G401 (cell line): ENCODE data around the gene NR1D2. TPM values are rescaled to one million over a fixed set of nuclear protein-coding genes. Genes with fewer than 3 reads are reported as not detected.

Source experiments
- DNase-seq: peaks from one replicate; pipeline ENCODE4 v3.0.0-alpha.2; 2015; ENCODE audit warnings: low spot score
- in situ Hi-C: cut with HindIII; loops from 2 replicates; pipeline ENCODE4 v1.10.0; 2016; ENCODE audit warnings: low sequenced_read_pairs, mixed read lengths
- total RNA-seq: library from RNA; depleted of rRNA; stranded (reverse); fragments of >200 nt; shearing (Covaris generic); gene quantifications from 2 replicates; pipeline ENCODE4 v1.2.3, GENCODE V29; 2014

Gene NR1D2
- total RNA-seq, 1 experiment from 2014 or later, result 21.4 TPM

DNA sequence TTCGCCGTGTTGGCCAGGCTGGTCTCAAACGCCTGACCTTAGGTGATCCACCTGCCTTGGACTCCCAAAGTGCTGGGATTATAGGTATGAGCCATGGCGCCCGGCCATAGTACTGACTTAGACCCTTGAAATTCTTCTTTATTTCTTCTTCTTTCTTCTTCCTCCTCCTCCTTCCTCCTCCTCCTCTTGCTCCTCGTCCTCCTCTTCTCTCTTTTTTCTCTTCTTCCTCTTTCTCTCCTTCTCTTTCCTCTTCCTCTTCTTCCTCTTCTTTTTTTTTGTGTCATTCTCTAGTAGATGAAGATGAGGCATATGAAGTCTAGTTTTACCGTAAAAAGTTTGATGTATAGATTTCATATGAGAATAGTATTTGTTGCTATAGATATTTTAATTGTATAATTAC is 18.8 kb upstream of the NR1D2 start:
- no peak for DNase-seq
- in situ Hi-C loops, result no loop called here

DNA sequence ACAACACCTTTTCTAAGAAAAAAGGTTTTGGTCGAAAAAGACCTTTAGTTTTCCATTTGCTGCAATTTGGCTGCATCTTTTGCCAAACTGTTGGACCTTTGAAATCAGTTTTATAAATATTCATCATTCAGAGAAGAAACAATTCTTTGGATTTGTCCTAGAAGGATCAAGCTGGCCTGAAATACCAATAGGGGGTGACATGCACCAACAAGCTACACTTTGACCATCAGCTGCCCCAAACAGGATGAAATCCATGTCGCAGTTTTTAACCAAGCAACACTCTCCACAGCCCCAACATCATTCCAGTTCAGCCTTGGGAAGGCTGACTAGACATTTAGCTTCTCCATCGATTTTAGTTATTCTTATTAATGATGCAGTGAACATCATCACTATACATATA is 18.4 kb upstream of the NR1D2 start:
- in situ Hi-C loops, result no loop called here
- no peak for DNase-seq

DNA sequence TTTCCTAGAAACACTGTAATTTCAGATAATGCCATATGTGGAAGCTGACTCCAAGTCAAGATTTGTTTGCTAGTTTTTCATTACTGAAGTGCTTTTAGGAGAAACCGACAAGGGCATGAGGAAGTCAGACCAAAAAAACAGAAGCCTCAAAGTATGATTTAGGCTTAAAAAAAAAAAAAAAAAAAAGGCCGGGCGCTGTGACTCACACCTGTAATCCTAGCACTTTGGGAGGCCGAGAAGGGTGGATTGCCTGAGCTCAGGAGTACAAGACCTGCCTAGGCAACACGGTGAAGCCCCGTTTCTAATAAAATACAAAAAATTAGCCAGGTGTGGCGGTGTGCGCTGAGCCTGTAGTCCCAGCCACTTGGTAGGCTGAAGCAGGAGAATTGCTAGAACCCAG is 16.6 kb upstream of the NR1D2 start:
- no peak for DNase-seq
- in situ Hi-C loops, result no loop called here

DNA sequence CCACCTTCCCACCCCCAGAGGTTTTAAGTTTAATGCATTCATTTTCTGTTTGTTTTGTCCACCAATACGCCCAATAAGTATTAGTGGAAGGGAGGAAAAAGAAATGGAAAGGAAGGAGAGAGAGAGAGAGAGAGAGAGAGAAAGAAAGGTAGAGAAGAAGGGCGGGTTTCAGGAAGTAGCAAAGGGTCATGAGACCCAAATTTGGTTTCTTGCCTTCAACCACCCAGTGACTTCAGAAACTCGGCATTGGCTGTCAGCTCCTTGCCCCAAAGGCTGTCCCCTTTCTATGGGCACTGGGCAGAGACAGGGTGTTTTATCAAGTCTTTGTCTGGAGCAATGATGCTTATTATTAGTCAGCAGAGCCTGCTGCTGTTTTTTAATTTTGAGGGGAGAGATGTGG is 13.5 kb upstream of the NR1D2 start:
- DNase-seq, result no peak
- in situ Hi-C loops, result no loop called here

DNA sequence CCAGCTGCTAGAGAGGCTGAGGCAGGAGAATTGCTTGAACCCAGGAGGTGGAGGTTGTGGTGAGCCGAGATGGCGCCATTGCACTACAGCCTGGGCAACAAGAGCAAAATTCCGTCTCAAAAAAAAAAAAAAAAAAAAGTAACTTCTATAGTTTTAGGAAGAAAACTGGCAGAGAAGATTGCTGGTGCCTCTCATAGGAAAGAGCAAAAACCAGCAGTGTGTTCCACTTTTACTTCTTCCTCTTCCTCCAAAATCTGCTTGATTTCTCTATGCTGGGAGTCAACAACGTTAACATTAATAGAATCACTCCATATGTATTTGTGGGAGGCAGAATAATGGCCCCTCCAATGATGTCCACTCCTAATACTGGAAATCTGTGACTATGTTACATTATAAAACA is 12.5 kb upstream of the NR1D2 start:
- in situ Hi-C loops, result no loop called here
- no peak for DNase-seq

DNA sequence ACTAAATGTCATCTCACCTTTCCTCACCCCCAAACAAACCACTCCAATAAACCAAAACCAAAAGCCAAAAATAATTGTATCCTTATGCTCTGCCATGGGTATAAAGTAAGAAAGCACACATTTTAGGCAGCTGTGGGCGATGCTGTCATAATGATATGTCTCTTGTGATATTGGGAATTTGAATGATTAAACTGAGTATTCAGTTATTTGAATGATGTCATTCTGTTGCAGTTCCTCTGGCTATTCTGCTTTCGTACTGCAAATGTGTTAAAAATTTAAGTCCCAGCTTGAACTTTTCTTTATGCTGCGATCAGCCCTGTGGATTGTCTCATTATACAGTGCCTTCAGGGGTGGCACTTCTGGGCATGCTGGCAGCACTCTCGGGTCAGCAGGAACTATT is 10.8 kb upstream of the NR1D2 start:
- DNase-seq, result no peak
- in situ Hi-C loops, result no loop called here

DNA sequence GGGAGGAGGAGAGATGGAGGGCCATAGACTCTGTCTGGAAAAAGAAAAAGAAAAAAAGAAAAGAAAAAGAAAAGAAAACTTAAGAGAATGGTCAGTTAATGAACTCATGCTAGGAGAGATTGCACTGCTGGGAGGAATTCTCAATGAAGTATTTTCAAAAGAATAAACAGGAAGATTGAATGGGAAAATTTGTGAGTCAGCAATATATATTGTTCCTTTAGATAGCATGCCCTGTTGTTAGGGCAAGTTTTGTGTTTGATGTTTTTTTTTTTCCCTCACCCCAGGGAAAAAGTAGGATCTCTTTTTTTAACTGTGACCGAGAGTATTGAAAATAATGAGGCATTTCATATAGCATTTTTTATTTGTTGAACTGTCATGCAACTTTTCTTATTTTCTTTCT is 7.8 kb upstream of the NR1D2 start:
- in situ Hi-C loops, result no loop called here

DNA sequence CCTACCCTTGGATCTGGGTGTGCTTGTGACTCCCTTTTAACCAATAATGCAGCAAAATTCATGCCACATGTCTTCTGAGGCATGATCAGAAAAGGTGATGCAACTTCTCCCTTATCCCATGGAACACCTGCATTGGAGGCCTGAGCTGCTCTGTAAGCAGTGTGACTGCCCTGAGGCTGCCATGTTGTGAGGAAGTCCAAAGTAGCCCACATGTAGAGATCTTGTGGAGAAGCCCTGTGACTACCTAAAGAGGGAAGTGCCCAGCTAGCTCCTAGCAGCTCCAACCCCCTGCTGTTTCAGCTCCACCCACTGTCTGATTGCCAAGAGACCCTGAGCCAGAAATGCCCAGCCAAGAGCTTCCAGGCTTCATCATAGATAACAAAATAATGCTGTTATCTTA is 6.4 kb upstream of the NR1D2 start:
- no peak for DNase-seq
- in situ Hi-C loops, result no loop called here

More for the DNA sequence above, 7.8 kb upstream of the NR1D2 start:
- DNase-seq, result no peak

DNA sequence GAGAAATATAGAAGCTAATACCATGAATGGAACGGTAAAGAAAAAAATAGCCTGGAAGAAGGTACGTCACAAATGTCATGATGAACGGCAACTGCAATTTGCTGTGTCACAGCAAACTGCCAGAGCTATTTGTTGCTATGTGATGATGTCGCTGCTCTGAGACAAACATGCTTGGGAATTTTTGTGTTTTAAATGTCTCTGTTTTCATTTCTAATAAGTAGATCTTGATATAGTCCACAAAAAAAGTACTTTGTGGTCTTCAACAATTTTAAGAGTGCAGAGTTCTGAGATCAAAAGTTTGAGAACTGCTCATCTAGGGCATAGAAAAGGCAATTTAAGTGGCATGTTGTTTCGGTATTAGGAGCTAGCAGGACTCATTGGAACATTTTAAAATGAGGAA is 4.3 kb upstream of the NR1D2 start:
- in situ Hi-C loops, result no loop called here
- no peak for DNase-seq

DNA sequence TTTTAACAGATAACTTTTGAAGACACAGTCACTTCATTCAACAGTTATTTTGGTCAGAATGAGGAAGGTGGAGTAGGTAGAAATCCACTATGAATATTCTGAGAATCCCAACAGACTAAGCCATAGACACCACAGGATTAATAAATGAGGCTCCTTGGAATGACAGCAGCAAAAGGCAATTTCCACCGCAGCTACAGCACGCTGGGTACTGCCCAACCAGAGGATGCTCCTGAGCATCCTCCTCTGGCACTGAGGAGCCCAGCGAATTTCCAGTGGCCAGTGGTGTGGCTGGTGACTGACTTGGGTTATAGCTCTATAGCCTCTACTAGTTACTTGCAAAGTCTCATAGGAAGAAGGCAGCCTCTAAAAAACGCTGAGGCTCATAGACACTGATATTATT is 3.6 kb upstream of the NR1D2 start:
- no peak for DNase-seq
- in situ Hi-C loops, result no loop called here

DNA sequence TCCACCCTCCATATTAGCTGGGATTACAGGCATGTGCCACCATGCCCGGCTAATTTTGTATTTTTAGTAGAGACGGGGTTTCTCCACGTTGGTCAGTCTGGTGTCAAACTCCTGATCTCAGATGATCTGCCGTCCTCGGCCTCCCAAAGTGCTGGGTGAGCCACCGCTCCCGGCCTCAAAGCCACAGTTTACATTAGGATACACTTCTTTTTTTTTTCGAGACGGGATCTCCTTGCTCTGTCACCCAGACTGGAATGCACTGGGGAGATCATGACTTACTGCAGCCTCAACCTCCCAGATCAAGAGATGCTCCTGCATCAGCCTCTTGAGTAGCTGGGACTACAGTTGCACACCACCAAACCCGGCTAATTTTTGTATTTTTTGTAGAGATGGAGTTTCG is 2.5 kb upstream of the NR1D2 start:
- no peak for DNase-seq
- in situ Hi-C loops, result no loop called here

DNA sequence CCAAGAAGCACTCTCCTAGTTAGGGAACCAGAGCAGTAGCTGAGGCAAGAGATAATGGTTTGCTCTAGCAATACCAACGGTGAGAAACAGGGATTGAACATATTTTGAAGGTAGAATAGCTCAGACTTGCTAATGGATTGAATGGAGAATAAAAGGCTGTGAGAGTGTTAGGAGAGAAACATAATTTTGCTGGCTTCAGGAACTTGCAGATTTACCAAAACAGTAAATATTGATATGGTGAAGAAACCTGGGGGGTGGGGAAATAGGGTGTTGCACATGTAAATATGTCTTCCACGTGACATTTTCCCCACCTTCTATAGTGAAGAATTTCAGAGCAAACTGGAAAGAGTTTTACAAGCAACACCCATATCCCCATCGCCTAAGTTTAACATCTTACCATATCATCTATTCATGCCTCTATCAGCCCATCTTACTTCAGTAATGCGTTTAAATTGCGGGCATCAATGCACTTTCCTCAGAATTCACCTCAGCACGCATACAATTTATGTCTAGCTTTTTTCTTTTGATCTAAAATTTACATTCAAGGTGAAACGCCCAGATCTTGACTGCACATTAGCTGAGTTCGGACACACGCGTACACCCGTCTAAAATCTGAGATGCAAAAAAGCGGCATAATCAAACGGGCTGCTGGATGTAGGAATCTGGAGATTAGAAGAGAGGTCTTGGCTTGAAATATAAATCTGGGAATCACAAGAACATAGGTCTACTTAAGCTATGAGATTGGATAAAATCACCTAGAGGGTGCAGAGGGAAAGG is 891 bp upstream of the NR1D2 start:
- in situ Hi-C loops, result no loop called here
- DNase-seq, result peak; percentile 53

DNA sequence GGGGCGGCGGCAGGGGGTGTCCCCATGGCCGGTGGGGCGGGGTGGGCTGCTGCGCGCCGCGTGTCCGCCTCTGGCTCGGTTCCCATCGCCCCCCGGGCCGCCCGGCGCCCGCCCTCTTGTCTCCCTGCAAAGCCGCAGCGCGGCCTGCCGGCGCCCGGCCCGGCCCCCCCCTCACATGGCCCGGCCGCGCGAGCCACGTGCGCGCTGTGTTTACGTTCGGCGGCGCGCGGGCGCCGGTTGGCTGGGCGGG is 502 bp downstream of the NR1D2 start:
- in situ Hi-C loops, result no loop called here
- DNase-seq, result no peak

DNA sequence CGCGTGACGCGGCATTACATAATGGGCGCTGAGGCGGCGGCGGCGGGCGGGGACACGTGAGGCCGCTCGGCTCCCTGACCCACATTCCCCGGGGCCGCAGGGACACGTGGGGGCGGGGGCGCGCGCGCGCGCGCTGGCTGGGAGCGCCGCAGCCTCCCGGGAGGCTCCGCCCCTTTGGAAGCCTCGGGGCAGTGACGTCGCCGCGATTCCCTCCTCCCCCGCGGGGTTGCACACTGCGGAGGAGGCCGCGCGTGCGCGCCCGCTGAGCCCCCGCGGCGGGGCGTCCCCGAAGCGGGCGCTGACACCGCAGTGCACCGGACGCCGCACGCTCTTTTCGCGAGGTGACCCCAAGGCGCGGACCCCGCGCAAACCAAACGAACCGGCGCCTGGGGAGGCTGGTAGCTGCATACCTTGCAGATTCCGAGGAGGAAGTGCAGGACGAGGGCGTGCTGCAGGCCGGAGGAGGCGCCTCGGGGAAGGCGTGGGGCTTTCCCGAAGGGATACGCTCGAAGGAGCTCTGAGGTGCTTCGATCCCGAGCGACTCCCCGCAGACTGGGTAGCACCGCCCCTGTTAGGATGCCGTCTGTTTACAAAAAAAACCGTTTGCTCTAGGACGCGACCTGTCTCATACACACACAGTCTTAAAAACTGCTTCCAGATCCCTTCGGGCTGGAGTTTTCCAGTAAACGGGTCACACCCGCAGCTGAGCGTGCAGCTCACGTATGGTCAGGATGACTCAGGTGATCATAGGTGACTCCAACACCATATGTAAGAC is 1.0 kb downstream of the NR1D2 start:
- in situ Hi-C loops, result no loop called here
- peak; percentile 95 for DNase-seq

DNA sequence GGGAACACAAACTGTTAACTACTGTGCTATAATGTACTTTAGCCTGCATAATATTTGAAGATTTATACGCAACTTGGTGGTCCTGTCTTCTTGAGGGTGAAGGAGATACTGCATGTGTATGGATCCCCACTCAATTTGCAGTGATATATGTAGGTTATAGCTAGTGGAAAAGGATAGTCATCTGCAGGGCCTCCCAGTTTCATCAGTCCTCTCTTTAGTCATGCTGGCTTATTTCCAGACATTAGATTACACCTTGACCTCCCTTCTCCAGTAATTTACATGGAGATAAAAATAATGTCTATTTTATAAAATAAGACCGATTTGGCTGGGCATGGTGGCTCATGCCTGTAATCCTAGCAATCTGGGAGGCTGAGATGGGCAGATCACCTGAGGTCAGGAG is 3.7 kb downstream of the NR1D2 start:
- no peak for DNase-seq
- in situ Hi-C loops, result no loop called here

DNA sequence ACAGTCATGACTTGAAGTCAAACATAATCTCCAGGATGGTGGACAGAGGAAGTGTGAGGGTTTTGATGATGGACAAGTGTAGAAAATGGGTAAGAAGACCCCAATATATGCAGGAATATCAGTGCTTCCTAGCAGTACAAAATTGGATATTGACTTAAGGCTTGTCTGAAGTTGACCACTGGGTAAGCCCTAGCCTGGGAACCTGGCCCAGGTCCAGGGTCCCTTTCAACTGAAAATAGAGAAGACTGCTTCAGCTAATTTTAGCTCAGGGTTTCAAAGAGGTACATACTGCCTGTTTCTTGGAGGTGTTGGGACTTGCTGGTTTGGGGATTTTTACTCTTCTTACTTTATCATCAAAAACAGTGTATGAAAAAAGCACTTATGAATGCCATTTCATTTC is 4.7 kb downstream of the NR1D2 start:
- in situ Hi-C loops, result no loop called here
- DNase-seq, result peak; percentile 63

DNA sequence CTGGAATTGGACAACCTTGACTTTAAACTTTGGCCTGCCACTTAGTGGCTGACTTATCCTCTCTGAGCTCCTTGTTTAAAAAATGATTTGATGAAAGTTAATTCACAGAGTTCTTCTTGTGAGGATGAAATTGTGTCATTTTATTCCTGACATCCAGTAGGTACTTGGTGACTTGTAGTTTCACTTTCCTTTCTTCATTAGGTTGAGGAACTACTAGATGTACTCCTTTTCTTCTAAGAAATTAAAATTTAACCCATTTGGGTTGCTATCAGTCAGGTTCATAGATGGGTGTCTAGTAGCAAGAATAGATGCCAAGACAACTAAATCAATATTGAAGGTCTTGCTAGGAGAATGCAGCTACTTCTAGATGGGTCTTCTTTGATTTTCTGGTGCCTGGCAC is 5.2 kb downstream of the NR1D2 start:
- in situ Hi-C loops, result no loop called here
- no peak for DNase-seq

DNA sequence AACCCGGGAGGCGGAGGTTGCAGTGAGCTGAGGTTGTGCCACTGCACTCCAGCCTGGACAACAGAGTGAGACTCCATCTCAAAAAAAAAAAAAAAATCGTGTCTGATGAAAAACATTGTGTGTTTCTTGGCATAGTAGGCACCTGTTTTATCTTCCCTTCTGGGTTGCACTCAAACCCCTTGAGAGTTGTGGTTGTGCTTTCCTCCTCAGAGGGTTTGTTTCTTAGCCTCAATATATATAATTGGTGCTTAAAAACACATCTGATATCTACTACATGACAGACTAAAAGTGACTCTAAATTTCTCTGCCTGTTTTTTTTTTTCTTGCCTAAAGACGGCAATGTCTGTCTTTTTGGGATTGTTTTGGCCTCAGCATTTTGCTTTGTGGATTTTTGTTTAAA is 7.6 kb downstream of the NR1D2 start:
- in situ Hi-C loops, result no loop called here

DNA sequence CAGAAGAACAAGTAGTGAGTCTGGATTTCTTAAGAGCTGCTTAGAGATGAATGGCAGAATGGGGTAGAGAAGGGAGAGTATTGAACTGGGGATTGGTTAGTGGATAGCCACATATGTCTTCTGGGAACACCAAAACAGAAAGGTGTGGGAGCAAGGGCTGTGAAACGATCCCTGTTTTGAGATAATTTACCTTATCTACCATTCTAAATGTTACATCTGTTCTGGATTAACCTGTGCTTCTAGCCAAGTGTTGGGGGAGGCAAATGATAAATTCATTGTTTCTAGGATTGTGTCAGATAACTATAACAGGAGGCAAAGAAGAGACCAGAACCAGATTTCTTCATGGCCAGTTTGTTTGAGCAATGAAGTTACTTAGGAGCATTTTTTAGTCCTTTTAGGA is 8.4 kb downstream of the NR1D2 start:
- in situ Hi-C loops, result no loop called here
- no peak for DNase-seq

More for the DNA sequence above, 7.6 kb downstream of the NR1D2 start:
- DNase-seq, result no peak

DNA sequence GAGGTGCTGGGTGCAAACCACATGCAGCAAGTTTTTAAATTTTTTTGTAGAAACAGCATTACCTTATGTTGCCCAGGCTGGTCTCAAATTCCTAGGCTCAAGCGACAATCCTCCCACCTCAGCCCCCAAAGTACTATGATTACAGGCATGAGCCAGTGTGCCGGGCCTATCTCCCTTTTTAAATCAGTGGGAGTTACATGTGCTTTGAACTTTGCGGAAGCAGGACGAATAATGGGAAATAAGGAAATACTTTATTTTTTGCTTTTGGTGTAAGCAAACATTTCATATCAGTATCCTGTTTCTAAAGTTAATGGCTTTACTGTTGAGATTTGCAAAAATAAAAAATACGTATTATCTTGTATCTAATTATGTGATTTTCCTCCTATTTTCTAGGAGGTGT is 9.1 kb downstream of the NR1D2 start:
- in situ Hi-C loops, result no loop called here
- DNase-seq, result no peak

DNA sequence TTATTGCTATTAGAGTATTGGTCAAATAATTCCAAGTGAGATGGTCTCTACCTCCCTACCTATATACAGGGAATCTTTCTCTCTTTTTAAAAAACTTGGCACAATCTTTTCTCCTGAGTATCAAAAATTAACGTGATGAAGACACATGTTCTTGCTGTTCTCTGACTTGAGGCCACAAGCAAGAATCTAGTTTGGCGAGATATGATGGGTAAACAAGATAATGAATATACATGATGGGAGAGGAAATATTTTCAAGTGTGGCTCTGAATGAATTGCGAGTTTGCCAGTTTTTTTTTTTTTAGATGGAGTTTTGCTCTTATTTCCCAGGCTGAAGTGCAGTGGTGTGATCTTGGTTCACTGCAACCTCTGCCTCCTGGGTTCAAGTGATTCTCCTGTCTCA is 11.6 kb downstream of the NR1D2 start:
- no peak for DNase-seq
- in situ Hi-C loops, result no loop called here
